Kidney tubule cell (primary cell): ENCODE results near the gene GRSF1.
"Not testable (repeated sequence)": the region's sequence is repeated elsewhere in the genome, so short reads cannot be mapped to it uniquely, and the experiment has no call there.

Source experiments
- DNase-seq: peaks from one replicate; pipeline ENCODE4 v3.0.0-alpha.2; 2018; ENCODE audit warnings: low spot score

The GRSF1 gene, protein sequence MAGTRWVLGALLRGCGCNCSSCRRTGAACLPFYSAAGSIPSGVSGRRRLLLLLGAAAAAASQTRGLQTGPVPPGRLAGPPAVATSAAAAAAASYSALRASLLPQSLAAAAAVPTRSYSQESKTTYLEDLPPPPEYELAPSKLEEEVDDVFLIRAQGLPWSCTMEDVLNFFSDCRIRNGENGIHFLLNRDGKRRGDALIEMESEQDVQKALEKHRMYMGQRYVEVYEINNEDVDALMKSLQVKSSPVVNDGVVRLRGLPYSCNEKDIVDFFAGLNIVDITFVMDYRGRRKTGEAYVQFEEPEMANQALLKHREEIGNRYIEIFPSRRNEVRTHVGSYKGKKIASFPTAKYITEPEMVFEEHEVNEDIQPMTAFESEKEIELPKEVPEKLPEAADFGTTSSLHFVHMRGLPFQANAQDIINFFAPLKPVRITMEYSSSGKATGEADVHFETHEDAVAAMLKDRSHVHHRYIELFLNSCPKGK

GRCh38 chr4:70839589-70840093 is at the start of gene GRSF1:
Gene GRSF1, minus strand, starts transcription at chr4:70839890. Its CDS starts 63 bp downstream, at chr4:70839827.
- peak; percentile 92 for DNase-seq

DNA sequence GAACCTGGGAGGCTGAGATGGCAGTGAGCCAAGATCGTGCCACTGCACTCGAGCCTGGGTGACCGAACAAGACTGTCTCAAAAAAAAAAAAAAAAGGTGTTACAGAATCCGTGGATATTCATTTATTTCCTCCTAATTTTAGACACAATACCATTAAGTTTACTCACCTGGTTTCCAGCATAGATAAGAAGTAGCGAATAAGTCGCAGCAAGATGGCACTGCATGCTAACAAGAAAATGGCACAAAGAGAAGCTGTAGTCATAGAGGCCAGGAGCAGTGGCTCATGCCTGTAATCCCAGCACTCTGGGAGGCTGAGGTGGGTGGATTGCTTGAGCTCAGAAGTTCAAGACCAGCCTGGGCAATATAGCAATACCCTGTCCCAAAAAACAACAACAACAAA is 45.5 kb upstream of the GRSF1 start:
- no peak for DNase-seq

DNA sequence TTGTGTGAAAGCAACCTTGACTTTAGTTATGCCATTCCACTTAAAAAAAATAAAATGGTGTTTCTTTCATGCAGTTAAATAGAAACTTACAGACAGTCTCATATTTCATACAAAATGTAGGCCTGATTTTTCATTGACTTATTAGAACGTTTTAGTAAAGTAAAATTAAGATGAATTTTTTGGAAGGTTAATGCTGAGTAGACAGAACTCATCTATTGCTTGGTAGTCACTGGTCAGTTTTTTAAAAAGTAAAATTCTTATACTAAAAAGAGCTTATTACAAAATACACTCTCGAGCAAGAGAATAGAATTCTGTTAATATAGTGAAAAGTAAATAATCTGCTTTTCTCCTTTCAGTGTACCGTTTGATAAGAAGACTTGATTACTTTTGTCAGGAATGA is 41.0 kb upstream of the GRSF1 start:
- DNase-seq: no peak

DNA sequence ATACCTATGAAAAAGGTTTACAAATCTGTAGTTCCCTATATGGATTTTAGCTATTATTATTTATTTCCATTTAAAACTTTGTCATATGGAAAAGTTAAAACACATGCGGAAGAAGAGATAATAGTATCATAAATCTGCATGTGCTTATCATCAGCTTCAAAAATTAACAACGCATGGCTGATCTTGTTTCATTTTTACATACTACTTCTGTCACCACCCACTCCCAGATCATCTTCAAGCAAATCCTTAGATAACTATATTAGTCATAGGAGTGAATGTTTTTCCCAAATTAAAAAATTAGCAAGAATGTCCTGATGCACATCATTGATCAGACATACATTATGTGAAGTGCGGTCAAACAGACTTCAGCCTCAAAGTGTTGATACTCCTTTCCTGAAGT is 37.9 kb upstream of the GRSF1 start:
- no peak for DNase-seq

GRCh38 chr4:70874268-70875156 is 34.8 kb upstream of the GRSF1 start:
- DNase-seq: no peak

GRCh38 chr4:70873216-70873615 is 33.5 kb upstream of the GRSF1 start:
- DNase-seq: no peak

DNA sequence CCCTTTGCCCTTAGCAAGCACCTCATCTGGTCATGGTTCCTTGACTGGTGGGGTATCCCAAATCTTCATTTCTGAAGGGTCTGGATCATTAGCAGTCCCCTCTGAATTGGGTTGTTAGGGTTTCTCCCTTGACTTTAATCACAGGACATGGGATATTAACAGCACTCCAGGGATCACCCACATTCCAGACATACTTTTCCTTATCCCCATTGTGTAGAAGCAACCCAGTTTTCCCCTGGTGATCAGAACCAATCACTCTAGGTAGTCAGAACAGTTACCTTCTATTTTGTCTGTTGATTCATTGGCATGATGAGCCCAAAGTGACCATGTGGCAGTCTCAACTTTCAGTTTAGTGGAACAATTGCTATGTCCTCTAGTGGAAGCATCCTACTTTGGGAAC is 29.1 kb upstream of the GRSF1 start:
- no peak for DNase-seq

DNA sequence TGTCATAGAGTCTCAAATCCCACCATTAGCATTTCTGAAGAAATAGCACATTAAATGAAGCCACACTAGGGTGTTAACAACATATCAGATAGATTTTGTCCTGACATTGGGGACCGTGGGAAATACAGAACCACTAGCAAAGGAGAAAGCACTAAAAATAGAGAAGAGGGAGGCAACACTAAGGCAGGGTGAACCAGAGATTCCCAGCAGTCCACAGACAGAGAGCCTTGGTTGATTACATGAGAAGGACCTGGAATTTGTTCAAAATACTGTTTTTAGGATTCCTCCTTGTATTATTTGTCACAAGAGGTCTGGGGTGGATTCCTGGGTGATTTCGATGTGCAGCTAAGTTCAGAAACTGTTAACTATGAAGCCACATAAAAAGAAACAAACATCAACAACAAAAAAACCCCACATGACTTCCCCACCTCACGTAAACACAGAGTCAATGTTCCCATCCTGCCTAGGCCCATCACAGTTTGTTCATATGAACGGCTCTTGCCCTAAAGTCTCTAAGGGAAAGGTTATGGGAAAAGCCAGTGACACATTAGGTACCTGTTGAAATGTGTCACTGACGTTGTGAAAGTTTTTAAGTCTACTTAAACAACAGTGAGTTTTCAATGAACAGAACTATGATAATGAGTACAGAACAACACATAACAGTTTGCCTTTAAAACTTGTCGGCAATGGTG is 23.6 kb upstream of the GRSF1 start:
- DNase-seq: no peak

DNA sequence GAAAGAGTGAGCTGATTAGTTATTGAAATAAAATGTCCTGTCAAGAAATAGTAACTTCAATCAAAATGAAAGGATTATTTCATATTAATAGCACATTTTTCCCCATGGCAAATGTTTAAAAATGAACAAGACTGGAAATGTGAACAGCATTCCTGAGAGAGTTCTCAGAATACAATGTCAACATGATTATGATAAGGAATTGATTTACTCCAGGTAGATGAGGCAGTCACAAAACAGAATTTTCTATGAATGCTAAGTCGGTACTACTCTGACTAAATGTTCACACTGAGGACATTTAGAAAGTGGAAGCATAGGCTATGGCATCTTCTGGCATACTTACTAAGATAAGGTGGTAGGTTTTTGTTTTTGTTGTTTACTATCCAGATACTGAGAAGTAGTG is 19.4 kb upstream of the GRSF1 start:
- DNase-seq: no peak

GRCh38 chr4:70858454-70858853 is 18.8 kb upstream of the GRSF1 start:
- no peak for DNase-seq

- DNase-seq: no peak
These were observed 15.8 kb upstream of the GRSF1 start for GRCh38 chr4:70855464-70855863.

- DNase-seq: no peak
These were observed 9.6 kb upstream of the GRSF1 start for GRCh38 chr4:70849291-70849690.

GRCh38 chr4:70844180-70844579 is 4.5 kb upstream of the GRSF1 start:
- peak; percentile 40 for DNase-seq

DNA sequence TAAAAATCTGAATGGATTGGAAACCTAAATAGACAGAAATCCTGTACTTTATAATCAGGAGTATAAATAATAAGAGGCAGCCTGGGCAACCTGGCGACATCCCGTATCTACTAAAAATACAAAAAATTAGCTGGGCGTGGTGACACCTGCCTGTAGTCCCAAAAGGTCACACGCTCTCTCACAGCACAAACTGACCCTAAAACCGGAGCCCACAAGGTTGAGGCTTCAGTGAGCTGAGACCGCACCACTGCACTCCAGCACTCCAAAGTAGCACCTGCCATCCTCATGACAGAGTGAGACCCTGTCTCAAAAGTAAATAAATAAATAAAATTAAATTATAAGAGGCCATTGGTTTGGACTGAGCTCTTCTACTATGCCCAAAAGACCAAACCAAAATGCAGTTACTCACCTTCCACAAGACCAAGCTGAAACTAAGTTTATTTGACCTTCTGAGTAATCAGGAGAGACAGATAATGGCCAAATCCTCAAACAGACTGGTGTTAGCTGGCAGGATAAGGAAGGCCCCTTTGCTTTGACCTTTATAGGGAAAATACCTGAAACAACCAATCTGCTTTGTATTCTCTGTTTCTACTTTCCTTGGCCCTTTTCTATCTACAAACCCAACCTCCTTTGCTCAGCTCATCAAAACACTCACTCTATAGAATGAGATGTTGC is 3.2 kb upstream of the GRSF1 start:
- peak; percentile 25 for DNase-seq

DNA sequence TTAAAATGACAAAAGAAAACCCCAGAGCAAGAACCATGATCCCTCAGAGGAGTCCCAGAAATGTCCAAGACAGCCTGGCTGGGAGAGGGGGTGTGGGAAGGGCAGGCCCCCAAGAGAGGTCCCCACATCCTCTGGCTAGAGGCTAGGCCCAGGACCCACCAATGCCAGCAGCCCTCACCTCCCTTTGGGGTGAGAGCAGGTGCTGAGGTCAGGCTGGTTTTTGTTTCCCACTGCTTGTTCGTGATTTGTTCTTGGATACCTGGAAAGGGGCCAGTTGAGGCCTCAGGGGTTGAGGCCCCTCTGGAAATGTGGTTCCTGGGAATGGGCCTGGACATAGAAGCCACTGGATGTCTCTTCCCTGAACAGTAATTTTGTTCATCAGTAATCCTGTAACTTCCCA is 2.3 kb upstream of the GRSF1 start:
- no peak for DNase-seq

- DNase-seq: no peak
These were observed 1.5 kb upstream of the GRSF1 start for GRCh38 chr4:70841211-70841610.

- not testable (repeated sequence) for DNase-seq
These were observed 941 bp upstream of the GRSF1 start for GRCh38 chr4:70840631-70841030.

GRCh38 chr4:70840137-70840536 is 447 bp upstream of the GRSF1 start:
- peak; percentile 26 for DNase-seq

- DNase-seq: peak; percentile 77
These were observed 763 bp downstream of the GRSF1 start for GRCh38 chr4:70838666-70839588.

GRCh38 chr4:70838204-70838603 is 1.5 kb downstream of the GRSF1 start:
- DNase-seq: no peak
